Measurements from ENCODE around the gene LGR4. TPM values are rescaled to one million over a fixed set of nuclear protein-coding genes. Genes with fewer than 3 reads are reported as not detected.
"Not testable (repeated sequence)": the region's sequence is repeated elsewhere in the genome, so short reads cannot be mapped to it uniquely, and the experiment has no call there.

LGR4 gene
- total RNA-seq, 1 donor from 2014 or later: 22.6 TPM

DNA sequence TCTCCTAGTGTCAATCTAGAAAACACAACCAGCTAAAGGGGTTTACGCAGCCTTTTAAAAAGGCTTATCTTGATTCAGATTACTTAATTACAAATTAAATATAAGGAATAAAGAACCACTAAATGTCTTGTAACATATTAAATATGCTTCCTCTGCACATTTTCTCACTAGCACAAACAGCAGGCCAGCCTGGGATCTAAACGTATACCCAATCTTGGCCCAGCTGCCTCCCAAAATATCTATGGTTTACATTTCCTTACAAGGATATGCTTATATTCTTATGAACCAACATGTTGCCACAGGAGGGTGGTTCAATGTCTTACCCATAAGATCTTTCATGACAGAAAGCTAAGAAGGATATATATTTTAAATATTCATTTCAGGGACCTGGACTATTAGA, 7.7 kb downstream of the LGR4 start:
- intact Hi-C loops (cut with DNase I): no loop called here
- DNase-seq (ENCODE audit: low spot score): no peak

- intact Hi-C loops (cut with DNase I): no loop called here
- DNase-seq (ENCODE audit: low spot score): no peak
Observed at GRCh38 chr11:27464289-27464696, 8.3 kb downstream of the LGR4 start.

DNA sequence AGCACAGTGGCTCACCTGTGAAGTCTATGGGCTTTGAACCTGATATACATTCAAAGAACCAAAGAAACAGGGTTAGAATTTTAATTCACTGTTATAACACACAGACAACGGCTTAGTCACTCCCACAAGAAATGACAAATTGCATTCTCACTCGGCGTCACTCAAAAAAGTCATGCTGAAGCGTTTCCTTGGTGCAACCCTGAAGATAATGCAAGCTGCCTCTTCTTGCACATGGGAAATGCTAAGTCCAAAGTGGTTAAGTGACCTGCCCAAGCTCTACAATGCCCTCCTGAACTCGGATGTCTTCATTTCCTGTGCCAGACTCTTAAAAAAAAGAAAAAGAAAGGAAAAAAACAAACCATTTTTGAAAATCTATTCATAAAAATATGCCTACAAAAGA, 10.0 kb downstream of the LGR4 start:
- no peak for DNase-seq (ENCODE audit: low spot score)
- intact Hi-C loops (cut with DNase I): no loop called here

DNA sequence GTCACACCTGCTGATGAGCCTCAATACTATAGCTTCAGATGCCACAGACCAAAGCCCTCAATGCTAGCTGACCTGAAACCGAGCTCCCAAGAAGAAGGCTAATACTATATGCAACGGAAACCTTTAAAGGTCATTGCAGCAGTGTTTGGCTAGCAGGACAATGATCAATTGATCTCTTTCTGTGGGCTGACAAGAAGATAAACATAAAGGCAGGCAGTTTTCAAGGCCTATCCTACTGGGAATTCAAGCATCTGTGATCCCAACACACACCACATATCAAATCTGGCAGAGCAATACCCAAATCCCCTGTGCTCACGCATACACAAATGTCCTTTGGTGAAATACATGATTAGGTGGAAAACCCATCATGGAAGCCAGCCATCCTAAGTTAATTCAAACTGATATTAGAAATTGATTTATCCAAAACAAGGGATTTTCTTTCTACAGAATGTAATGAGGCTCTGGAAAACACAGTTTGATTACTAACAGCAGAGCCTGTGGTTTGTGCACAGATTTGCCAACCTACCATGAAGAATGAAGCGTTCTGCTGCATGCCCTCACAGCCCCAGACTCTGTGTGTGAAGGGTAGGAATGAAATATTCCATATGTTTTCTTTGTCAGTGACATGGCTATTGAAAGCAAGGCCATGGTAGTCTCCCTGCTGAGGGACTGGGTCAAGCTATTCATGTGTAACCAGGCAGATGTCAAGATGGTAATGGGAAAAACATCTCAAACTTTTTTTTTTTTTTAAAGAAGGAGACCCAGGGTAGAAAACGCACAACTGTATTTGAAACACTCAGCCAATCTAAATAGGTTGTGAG, 12.2 kb downstream of the LGR4 start:
- DNase-seq (ENCODE audit: low spot score): no peak
- intact Hi-C loops (cut with DNase I): no loop called here

DNA sequence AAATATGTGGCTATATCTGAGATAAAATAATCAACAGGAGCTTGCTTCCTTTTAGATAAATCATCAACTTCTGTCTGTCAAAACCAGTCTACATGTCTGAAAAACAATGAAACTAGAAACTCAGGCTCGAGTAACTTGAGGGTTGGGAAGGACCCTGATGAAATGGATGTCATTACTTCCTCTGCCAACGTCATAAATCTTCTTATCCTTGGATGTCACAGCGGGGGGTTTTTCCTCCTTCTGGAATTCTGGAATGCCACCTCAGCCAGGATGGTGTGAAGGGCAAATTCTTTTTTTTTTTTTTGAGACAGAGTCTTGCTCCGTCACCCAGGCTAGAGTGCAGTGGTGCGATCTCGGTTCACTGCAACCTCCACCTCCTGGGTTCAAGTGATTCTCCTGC, 13.4 kb downstream of the LGR4 start:
- intact Hi-C loops (cut with DNase I): no loop called here
- no peak for DNase-seq (ENCODE audit: low spot score)

- no peak for DNase-seq (ENCODE audit: low spot score)
- intact Hi-C loops (cut with DNase I): no loop called here
Observed at GRCh38 chr11:27458182-27458581, 14.4 kb downstream of the LGR4 start.

DNA sequence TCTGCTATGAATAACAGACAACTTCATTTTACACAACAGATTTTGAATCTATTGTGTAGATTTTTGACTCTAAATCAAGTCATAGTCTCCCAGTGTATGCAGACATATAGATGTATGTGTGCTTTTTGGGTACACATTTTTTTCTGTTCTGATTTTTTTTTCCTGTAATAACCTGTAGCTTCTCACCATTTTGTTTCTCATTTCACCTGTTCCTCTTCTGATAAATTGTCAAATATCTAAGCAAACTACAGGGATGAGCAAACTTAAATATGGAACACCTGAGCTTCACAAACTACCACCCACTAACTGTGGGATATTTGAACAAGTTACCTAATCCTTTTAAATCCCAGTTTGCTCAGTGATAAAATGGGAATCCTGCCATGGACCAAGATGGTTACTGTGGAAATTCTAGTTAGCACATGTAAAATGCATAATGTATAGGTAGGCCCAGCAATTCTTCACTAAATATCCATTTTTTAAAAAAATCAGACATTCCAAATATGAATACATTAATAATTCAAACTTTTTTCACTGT, 15.7 kb downstream of the LGR4 start:
- DNase-seq (ENCODE audit: low spot score): no peak
- intact Hi-C loops (cut with DNase I): no loop called here

GRCh38 chr11:27456140-27456794, 16.3 kb downstream of the LGR4 start:
- DNase-seq (ENCODE audit: low spot score): no peak
- intact Hi-C loops (cut with DNase I): no loop called here

DNA sequence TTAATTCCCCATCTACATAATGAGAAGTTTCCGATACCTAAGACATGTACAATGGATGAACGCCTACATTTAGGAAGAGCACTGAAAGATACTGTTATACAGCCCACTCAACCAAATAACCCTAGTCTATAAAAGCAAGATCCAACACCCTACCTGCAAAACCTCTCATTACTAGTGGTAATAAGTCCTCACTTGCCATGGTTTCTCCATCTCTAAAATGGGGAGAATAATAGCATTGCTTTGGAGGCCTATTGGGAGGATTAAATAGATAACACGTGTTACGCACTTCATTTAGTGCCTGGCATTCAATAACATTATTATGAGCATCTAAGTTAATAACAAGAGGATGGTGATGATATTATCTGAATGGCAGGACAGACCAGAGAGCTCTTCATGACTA, 16.9 kb downstream of the LGR4 start:
- intact Hi-C loops (cut with DNase I): no loop called here
- no peak for DNase-seq (ENCODE audit: low spot score)

GRCh38 chr11:27453701-27454100, 18.9 kb downstream of the LGR4 start:
- DNase-seq (ENCODE audit: low spot score): no peak
- intact Hi-C loops (cut with DNase I): no loop called here

DNA sequence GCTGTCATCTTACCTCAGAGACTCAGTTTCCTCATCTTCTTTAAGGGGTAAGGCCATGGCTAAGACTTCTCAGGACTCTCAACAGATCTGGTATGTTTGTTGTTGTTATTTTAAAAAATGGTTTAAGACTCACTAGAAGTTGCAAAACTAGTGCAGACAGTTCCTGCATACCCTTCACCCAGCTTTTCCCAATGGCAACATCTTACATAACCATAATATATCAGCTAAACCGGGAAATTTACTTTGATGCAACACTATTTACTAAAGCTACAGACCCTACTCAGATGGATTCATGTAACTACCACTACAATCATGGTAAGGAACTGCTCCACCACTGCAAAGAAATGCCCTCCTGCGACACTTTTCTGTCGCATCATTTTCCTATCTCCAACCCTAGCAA, 20.4 kb downstream of the LGR4 start:
- no peak for DNase-seq (ENCODE audit: low spot score)
- intact Hi-C loops (cut with DNase I): no loop called here

GRCh38 chr11:27451244-27451965, 21.2 kb downstream of the LGR4 start:
- intact Hi-C loops (cut with DNase I): no loop called here
- DNase-seq (ENCODE audit: low spot score): no peak

DNA sequence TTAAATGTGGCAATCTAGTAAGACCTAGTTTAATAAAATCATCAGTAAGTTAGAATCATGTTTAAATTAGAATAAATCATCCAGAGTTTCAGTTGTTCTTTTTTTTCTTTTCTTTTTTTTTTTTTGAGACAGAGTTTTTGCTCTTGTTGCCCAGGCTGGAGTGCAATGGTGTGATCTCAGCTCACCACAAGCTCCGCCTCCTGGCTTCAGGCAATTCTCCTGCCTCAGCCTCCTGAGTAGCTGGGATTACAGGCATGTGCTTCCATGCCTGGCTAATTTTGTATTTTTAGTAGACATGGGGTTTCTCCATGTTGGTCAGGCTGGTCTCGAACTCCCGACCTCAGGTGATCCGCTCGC, 24.4 kb downstream of the LGR4 start:
- DNase-seq (ENCODE audit: low spot score); intact Hi-C loops (cut with DNase I): not testable (repeated sequence)

GRCh38 chr11:27447288-27448183, 25.1 kb downstream of the LGR4 start:
- no peak for DNase-seq (ENCODE audit: low spot score)
- intact Hi-C loops (cut with DNase I): no loop called here

- intact Hi-C loops (cut with DNase I): no loop called here
- DNase-seq (ENCODE audit: low spot score): no peak
Observed at GRCh38 chr11:27445625-27446024, 27.0 kb downstream of the LGR4 start.

DNA sequence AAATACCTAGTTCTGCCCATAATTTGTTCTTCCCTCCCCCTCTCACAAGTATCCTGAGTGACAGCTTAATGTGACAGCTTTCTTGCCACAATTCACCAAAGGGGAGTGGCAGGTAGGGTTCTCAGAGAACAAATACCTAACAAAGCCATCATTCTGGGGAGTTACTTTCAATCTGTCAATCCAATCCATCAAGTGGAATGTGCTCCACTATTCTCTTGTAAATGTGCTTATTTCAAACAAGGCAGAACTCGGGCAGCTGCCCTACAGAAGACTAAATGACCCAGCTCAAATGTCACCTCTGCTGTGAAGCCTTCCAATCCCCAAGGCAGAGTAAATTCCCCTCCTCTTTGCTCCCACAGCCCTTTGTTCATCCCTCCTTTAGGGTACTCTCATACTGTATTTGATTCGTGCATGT, 27.8 kb downstream of the LGR4 start:
- no peak for DNase-seq (ENCODE audit: low spot score)
- intact Hi-C loops (cut with DNase I): no loop called here

GRCh38 chr11:27443746-27444507, 28.7 kb downstream of the LGR4 start:
- DNase-seq (ENCODE audit: low spot score): no peak
- intact Hi-C loops (cut with DNase I): no loop called here

GRCh38 chr11:27443227-27443626, 29.4 kb downstream of the LGR4 start:
- intact Hi-C loops (cut with DNase I): no loop called here
- DNase-seq (ENCODE audit: low spot score): no peak

DNA sequence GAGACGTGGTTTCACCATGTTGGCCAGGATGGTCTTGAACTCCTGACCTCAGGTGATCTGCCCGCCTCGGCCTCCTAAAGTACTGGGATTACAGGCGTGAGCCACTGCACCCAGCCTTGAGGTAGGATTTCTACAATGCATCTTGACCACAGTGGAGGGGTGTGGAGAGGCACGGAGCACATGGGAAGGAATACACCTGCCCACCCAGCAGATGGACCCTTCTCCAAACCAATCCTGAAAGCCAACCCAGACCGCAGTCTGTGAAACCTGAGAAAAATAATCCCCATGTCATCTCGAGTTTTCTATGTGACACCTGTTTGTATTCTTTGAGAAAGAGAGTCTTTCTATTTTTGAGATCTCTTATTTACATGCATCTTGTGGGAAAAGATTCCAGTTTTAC, 32.5 kb downstream of the LGR4 start:
- DNase-seq (ENCODE audit: low spot score): no peak
- intact Hi-C loops (cut with DNase I): no loop called here

Data from cardiac septum (tissue), 1 donor.